Measurements from ENCODE around the gene CLDN10.
"Not testable (repeated sequence)": the region's sequence is repeated elsewhere in the genome, so short reads cannot be mapped to it uniquely, and the experiment has no call there.

Gene CLDN10

GRCh38 chr13:95557013-95557412 is 4.5 kb downstream of the CLDN10 start:
- H3K4me3 ChIP-seq (ENCODE audit: low read depth, low read length) = no peak overlapping the region
- DNase-seq (ENCODE audit: low read depth) = no peak
- TF ChIP-seq MYC (IDR thresholded peaks at IDR 0.05; ENCODE audit: low read depth, low read length) (no peak), POLR2A (IDR thresholded peaks at IDR 0.05; ENCODE audit: extremely low read depth, insufficient read length) (no peak), MAX (IDR thresholded peaks at IDR 0.05; ENCODE audit: low read depth, low read length) (no peak)
- TF ChIP-seq, protein P1, sequence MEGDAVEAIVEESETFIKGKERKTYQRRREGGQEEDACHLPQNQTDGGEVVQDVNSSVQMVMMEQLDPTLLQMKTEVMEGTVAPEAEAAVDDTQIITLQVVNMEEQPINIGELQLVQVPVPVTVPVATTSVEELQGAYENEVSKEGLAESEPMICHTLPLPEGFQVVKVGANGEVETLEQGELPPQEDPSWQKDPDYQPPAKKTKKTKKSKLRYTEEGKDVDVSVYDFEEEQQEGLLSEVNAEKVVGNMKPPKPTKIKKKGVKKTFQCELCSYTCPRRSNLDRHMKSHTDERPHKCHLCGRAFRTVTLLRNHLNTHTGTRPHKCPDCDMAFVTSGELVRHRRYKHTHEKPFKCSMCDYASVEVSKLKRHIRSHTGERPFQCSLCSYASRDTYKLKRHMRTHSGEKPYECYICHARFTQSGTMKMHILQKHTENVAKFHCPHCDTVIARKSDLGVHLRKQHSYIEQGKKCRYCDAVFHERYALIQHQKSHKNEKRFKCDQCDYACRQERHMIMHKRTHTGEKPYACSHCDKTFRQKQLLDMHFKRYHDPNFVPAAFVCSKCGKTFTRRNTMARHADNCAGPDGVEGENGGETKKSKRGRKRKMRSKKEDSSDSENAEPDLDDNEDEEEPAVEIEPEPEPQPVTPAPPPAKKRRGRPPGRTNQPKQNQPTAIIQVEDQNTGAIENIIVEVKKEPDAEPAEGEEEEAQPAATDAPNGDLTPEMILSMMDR (IDR thresholded peaks at IDR 0.05; ENCODE audit: low read depth, low read length) = no peak

GRCh38 chr13:95559100-95559499 is 6.6 kb downstream of the CLDN10 start:
- H3K4me3 ChIP-seq (ENCODE audit: low read depth, low read length) = no peak overlapping the region
- DNase-seq (ENCODE audit: low read depth) = no peak
- TF ChIP-seq POLR2A (IDR thresholded peaks at IDR 0.05; ENCODE audit: extremely low read depth, insufficient read length) (no peak), MAX (IDR thresholded peaks at IDR 0.05; ENCODE audit: low read depth, low read length) (no peak)
- TF ChIP-seq, protein P1 (IDR thresholded peaks at IDR 0.05; ENCODE audit: low read depth, low read length) = no peak

- no peak for DNase-seq (ENCODE audit: low read depth)
- TF ChIP-seq POLR2A (IDR thresholded peaks at IDR 0.05; ENCODE audit: extremely low read depth, insufficient read length) (no peak), MAX (IDR thresholded peaks at IDR 0.05; ENCODE audit: low read depth, low read length) (no peak), MYC (IDR thresholded peaks at IDR 0.05; ENCODE audit: low read depth, low read length) (no peak)
- TF ChIP-seq, protein P1 (IDR thresholded peaks at IDR 0.05; ENCODE audit: low read depth, low read length) = no peak
- no peak overlapping the region for H3K4me3 ChIP-seq (ENCODE audit: low read depth, low read length)
Observed at GRCh38 chr13:95560387-95560786, 7.9 kb downstream of the CLDN10 start.

DNA sequence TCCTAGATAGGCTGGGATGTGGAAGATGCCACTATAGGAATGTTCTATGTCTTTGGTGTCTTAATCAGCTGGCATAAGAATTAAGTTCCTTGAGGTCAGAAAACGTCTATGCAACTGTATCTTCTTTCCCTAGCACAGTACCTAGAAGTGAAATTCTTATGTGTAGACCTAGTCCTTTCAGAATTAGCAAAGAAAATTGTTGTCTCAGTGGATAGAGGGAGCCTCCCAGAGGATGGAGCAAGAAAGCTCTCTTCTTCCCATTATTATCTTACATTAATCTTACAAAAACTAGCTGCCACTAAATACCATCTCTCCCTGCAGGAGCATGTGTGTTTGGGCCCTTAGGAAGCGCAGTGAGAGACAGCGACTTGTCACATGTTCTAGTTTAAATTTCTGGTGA is 11.6 kb downstream of the CLDN10 start:
- DNase-seq (ENCODE audit: low read depth) = no peak
- no peak for TF ChIP-seq MYC (IDR thresholded peaks at IDR 0.05; ENCODE audit: low read depth, low read length)
- no peak for TF ChIP-seq MAX (IDR thresholded peaks at IDR 0.05; ENCODE audit: low read depth, low read length)
- TF ChIP-seq POLR2A (IDR thresholded peaks at IDR 0.05; ENCODE audit: extremely low read depth, insufficient read length) = no peak
- TF ChIP-seq, protein P1 (IDR thresholded peaks at IDR 0.05; ENCODE audit: low read depth, low read length) = no peak
- no peak overlapping the region for H3K4me3 ChIP-seq (ENCODE audit: low read depth, low read length)

GRCh38 chr13:95564733-95565291 is 12.3 kb downstream of the CLDN10 start:
- DNase-seq (ENCODE audit: low read depth) = peak; percentile 58
- H3K4me3 ChIP-seq (ENCODE audit: low read depth, low read length) = no peak overlapping the region
- TF ChIP-seq MAX (IDR thresholded peaks at IDR 0.05; ENCODE audit: low read depth, low read length) (peak; percentile 40; the same call in 1 of the 2 replicates), MYC (IDR thresholded peaks at IDR 0.05; ENCODE audit: low read depth, low read length) (peak; percentile 51)
- TF ChIP-seq, protein P1 (IDR thresholded peaks at IDR 0.05; ENCODE audit: low read depth, low read length) = no peak

DNA sequence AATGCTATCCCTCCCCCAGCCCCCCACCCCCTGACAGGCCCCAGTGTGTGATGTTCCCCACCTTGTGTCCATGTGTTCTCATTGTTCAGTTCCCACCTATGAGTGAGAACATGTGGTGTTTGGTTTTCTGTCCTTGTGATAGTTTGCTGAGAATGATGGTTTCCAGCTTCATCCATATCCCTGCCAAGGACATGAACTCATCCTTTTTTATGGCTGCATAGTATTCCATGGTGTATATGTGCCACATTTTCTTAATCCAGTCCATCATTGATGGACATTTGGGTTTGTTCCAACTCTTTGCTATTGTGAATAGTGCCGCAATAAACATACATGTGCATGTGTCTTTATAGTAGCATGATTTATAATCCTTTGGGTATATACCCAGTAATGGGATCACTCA is 13.2 kb downstream of the CLDN10 start:
- H3K4me3 ChIP-seq (ENCODE audit: low read depth, low read length); DNase-seq (ENCODE audit: low read depth): not testable (repeated sequence)

Measured in NB4 (cell line).